HG03442 (cell line): ENCODE data around the gene PHOSPHO1.
"Not testable (repeated sequence)": the region's sequence is repeated elsewhere in the genome, so short reads cannot be mapped to it uniquely, and the experiment has no call there.

Source experiments
- ATAC-seq: cut with Tn5 transposase; IDR thresholded peaks from one replicate; pipeline ENCODE4 v1.9.1; 2021; ENCODE audit warnings: mild to moderate bottlenecking, moderate library complexity; ENCODE audit not compliant: unreplicated experiment

PHOSPHO1 gene

GRCh38 chr17:49194297-49194607, 36.3 kb downstream of the PHOSPHO1 start:
- no peak for ATAC-seq

GRCh38 chr17:49193513-49194296, 36.9 kb downstream of the PHOSPHO1 start:
- no peak for ATAC-seq

- peak; percentile 28 for ATAC-seq
These were observed 38.5 kb downstream of the PHOSPHO1 start for GRCh38 chr17:49191917-49192741.

- ATAC-seq, result no peak
These were observed 39.1 kb downstream of the PHOSPHO1 start for GRCh38 chr17:49191409-49191916.

GRCh38 chr17:49190932-49191331, 39.7 kb downstream of the PHOSPHO1 start:
- no peak for ATAC-seq

- no peak for ATAC-seq
These were observed 43.3 kb downstream of the PHOSPHO1 start for GRCh38 chr17:49187301-49187700.

GRCh38 chr17:49185381-49185780, 45.2 kb downstream of the PHOSPHO1 start:
- ATAC-seq, result not testable (repeated sequence)

GRCh38 chr17:49184522-49184921, 46.1 kb downstream of the PHOSPHO1 start:
- not testable (repeated sequence) for ATAC-seq

- no peak for ATAC-seq
These were observed 46.8 kb downstream of the PHOSPHO1 start for GRCh38 chr17:49183801-49184200.

- ATAC-seq, result no peak
These were observed 47.2 kb downstream of the PHOSPHO1 start for GRCh38 chr17:49183341-49183740.

GRCh38 chr17:49180998-49181635, 49.5 kb downstream of the PHOSPHO1 start:
- ATAC-seq, result no peak

- ATAC-seq, result no peak
These were observed 50.3 kb downstream of the PHOSPHO1 start for GRCh38 chr17:49180303-49180702.

GRCh38 chr17:49175978-49176377, 54.6 kb downstream of the PHOSPHO1 start:
- ATAC-seq, result not testable (repeated sequence)
